ENCODE results near the gene MPHOSPH9. TPM values are rescaled to one million over a fixed set of nuclear protein-coding genes. Genes with fewer than 3 reads are reported as not detected.
"Not testable (repeated sequence)": the region's sequence is repeated elsewhere in the genome, so short reads cannot be mapped to it uniquely, and the experiment has no call there.

MPHOSPH9 gene
- total RNA-seq, 1 donor from 2014 or later = 107 TPM

- intact Hi-C loops (cut with micrococcal nuclease) = no loop called here
Observed at GRCh38 chr12:123258593-123258992, 25.7 kb upstream of the MPHOSPH9 start.

GRCh38 chr12:123254853-123255446, 22.0 kb upstream of the MPHOSPH9 start:
- intact Hi-C loops (cut with micrococcal nuclease) = no loop called here

GRCh38 chr12:123253641-123254459, 20.9 kb upstream of the MPHOSPH9 start:
- intact Hi-C loops (cut with micrococcal nuclease) = no loop called here

- intact Hi-C loops (cut with micrococcal nuclease) = not testable (repeated sequence)
Observed at GRCh38 chr12:123252365-123252764, 19.4 kb upstream of the MPHOSPH9 start.

- intact Hi-C loops (cut with micrococcal nuclease) = no loop called here
Observed at GRCh38 chr12:123251403-123252076, 18.6 kb upstream of the MPHOSPH9 start.

GRCh38 chr12:123250471-123251383, 17.8 kb upstream of the MPHOSPH9 start:
- intact Hi-C loops (cut with micrococcal nuclease) = no loop called here

- intact Hi-C loops (cut with micrococcal nuclease) = not testable (repeated sequence)
Observed at GRCh38 chr12:123248996-123249741, 16.2 kb upstream of the MPHOSPH9 start.

GRCh38 chr12:123248129-123248528, 15.2 kb upstream of the MPHOSPH9 start:
- intact Hi-C loops (cut with micrococcal nuclease) = not testable (repeated sequence)

- intact Hi-C loops (cut with micrococcal nuclease) = no loop called here
Observed at GRCh38 chr12:123245678-123246077, 12.7 kb upstream of the MPHOSPH9 start.

GRCh38 chr12:123243671-123244262, 10.8 kb upstream of the MPHOSPH9 start:
- intact Hi-C loops (cut with micrococcal nuclease) = no loop called here

GRCh38 chr12:123242116-123242904, 9.4 kb upstream of the MPHOSPH9 start:
- intact Hi-C loops (cut with micrococcal nuclease) = no loop called here

GRCh38 chr12:123238961-123239360, 6.0 kb upstream of the MPHOSPH9 start:
- intact Hi-C loops (cut with micrococcal nuclease) = loop anchor here (1.0 to 10.0 kb wide), 3 partner anchors 196 to 344 kb away; partner anchors contain the start of genes SNRNP35 and VPS37B

GRCh38 chr12:123238330-123238682, 5.4 kb upstream of the MPHOSPH9 start:
- intact Hi-C loops (cut with micrococcal nuclease) = loop anchor here (1.0 to 10.0 kb wide), 3 partner anchors 195 to 344 kb away; partner anchors contain the start of genes SNRNP35 and VPS37B

GRCh38 chr12:123237646-123238329, 4.8 kb upstream of the MPHOSPH9 start:
- intact Hi-C loops (cut with micrococcal nuclease) = loop anchor here (1.0 to 10.0 kb wide), 3 partner anchors 194 to 343 kb away; partner anchors contain the start of genes SNRNP35 and VPS37B

GRCh38 chr12:123233505-123234308, 766 bp upstream of the MPHOSPH9 start:
- intact Hi-C loops (cut with micrococcal nuclease) = loop anchor here (1.0 to 10.0 kb wide), 10 partner anchors 10 to 706 kb away; partner anchors contain the start of genes DENR, KNTC1, OGFOD2 and PITPNM2

- intact Hi-C loops (cut with micrococcal nuclease) = loop anchor here (2.0 to 10.0 kb wide), 5 partner anchors 82 to 705 kb away; partner anchors contain the start of genes DENR, KNTC1, PITPNM2 and RSRC2
Observed at GRCh38 chr12:123232472-123232806, 502 bp downstream of the MPHOSPH9 start.

GRCh38 chr12:123231931-123232330, 1.0 kb downstream of the MPHOSPH9 start:
- intact Hi-C loops (cut with micrococcal nuclease) = loop anchor here (2.0 to 10.0 kb wide), 5 partner anchors 81 to 705 kb away; partner anchors contain the start of genes DENR, KNTC1, PITPNM2 and RSRC2

Measured in T-helper 2 cell treated with Interferon-gamma antibody and Interleukin-4, amounts not matched to agents 100 ng/mL and 5 ng/mL, for 36 hours (primary cell).